A673 (cell line): ENCODE data around the gene DIAPH1. TPM values are rescaled to one million over a fixed set of nuclear protein-coding genes. Genes with fewer than 3 reads are reported as not detected.
A peak's percentile ranks its signal among the peaks of the same experiment; 100 is the strongest.

Experiments
- BruUV-seq: library from RNA; stranded (reverse); fragments of 400-500 nt; replicated peaks from 2 replicates; lab custom pipeline; 2021; lab: Mats Ljungman, UMichigan
- CTCF ChIA-PET: fragments of 300-600 bp; sonication (Branson Sonifier 250); formaldehyde crosslinking; loops from one replicate; lab custom pipeline; 2022; ENCODE audit warnings: antibody characterized with exemption; lab: Charles Lee
- POLR2A ChIA-PET: fragments of 300-600 bp; sonication (Branson Sonifier 250); formaldehyde crosslinking; loops from one replicate; lab custom pipeline; 2022; ENCODE audit warnings: antibody characterized with exemption; ENCODE audit not compliant: low non-redundant PET; lab: Charles Lee
- DNase-seq: peaks from one replicate; pipeline ENCODE4 v3.0.0-alpha.2; 2015; ENCODE audit warnings: low spot score
- H3K27ac ChIP-seq: fragments of 200-600 bp; sonication (generic); 2 replicates; pipeline ENCODE4 v1.5.1; 2016; ENCODE audit warnings: mixed run types, low read depth, mild to moderate bottlenecking, mixed read lengths, antibody characterized with exemption, low read length; ENCODE audit not compliant: poor library complexity, severe bottlenecking
- H3K27me3 ChIP-seq: fragments of 200-600 bp; sonication (generic); replicated peaks from 2 replicates; pipeline ENCODE4 v1.6.1; 2017; ENCODE audit warnings: mixed run types, low read depth, mild to moderate bottlenecking, mixed read lengths, antibody characterized with exemption, low read length; ENCODE audit not compliant: insufficient read depth, poor library complexity
- H3K36me3 ChIP-seq: fragments of 200-600 bp; sonication (generic); 2 replicates; pipeline ENCODE4 v1.6.1; 2016; ENCODE audit warnings: mixed run types, mild to moderate bottlenecking, mixed read lengths, antibody characterized with exemption, low read length; ENCODE audit not compliant: insufficient read depth, poor library complexity, severe bottlenecking
- H3K4me1 ChIP-seq: fragments of 200-600 bp; sonication (generic); 2 replicates; pipeline ENCODE4 v1.6.1; 2017; ENCODE audit warnings: mixed run types, mild to moderate bottlenecking, mixed read lengths, antibody characterized with exemption, low read length; ENCODE audit not compliant: insufficient read depth, poor library complexity, severe bottlenecking
- H3K4me3 ChIP-seq: fragments of 200-600 bp; sonication (generic); 2 replicates; pipeline ENCODE4 v1.5.1; 2016; ENCODE audit warnings: low read depth, mixed run types, mild to moderate bottlenecking, mixed read lengths, low read length; ENCODE audit not compliant: poor library complexity, severe bottlenecking
- H3K9me3 ChIP-seq: fragments of 200-600 bp; sonication (generic); 2 replicates; pipeline ENCODE4 v1.6.1; 2016; ENCODE audit warnings: mixed run types, low read depth, mild to moderate bottlenecking, mixed read lengths, antibody characterized with exemption, low read length; ENCODE audit not compliant: poor library complexity, severe bottlenecking
- CTCF ChIP-seq: fragments of 300-800, 200-600 bp; sonication (generic); conservative IDR thresholded peaks from 2 replicates; pipeline ENCODE4 v1.5.1; 2017; ENCODE audit warnings: low read depth, mild to moderate bottlenecking, antibody characterized with exemption, low read length, moderate library complexity, mixed read lengths
- EZH2 ChIP-seq: fragments of 200-600 bp; sonication (generic); IDR thresholded peaks from 2 replicates; pipeline ENCODE4 v1.6.1; 2017; ENCODE audit warnings: borderline replicate concordance, low read depth, mild to moderate bottlenecking, mixed read lengths, antibody characterized with exemption, low read length; ENCODE audit not compliant: poor library complexity, severe bottlenecking
- intact Hi-C: fragments of 100-400 bp; cut with micrococcal nuclease; formaldehyde crosslinking; loops from one replicate; pipeline ENCODE4 v1.10.0; 2022; ENCODE audit not compliant: unreplicated experiment
- total RNA-seq: library from RNA; stranded (reverse); gene quantifications from 2 replicates; pipeline ENCODE4 v1.2.3, GENCODE V29; 2021

Gene DIAPH1
- total RNA-seq, 1 experiment from 2014 or later, result 109 TPM

GRCh38 chr5:141488591-141489561 is 129.9 kb downstream of the DIAPH1 start, which contains the start of gene PCDHGC5:
TSS of gene PCDHGC5 (plus strand) at chr5:141489081. CDS start at chr5:141489241, 160 bp downstream.
- TF ChIP-seq EZH2, result no peak
- no peaks in the 10 kb centered on the region for H3K9me3 ChIP-seq
- ChIA-PET POLR2A (no interaction called here), CTCF (interaction anchor here (0.6 kb wide), 1 partner anchor 841 kb away, joined by 3 read pairs; no protein-coding TSS in a partner anchor)
- intact Hi-C loops, result no loop called here
- H3K4me1 ChIP-seq, result peaks cover 32% of the 10 kb centered on the region
- H3K27me3 ChIP-seq, result no peaks in the 10 kb centered on the region
- peaks cover 19% of the 10 kb centered on the region for H3K36me3 ChIP-seq
- H3K27ac ChIP-seq, result peak within 1 kb of the TSS; percentile 50
- no peak within 1 kb of the TSS for H3K4me3 ChIP-seq
- no peak for DNase-seq
- BruUV-seq, result no TSS peak

- no peak for DNase-seq
- TF ChIP-seq CTCF, result no peak
- no peak for TF ChIP-seq EZH2
- CTCF ChIA-PET, result no interaction called here
- Histone ChIP-seq H3K4me1 (peaks cover 29% of the 10 kb centered on the region), H3K27ac (no peak overlapping the region), H3K4me3 (no peak overlapping the region), H3K36me3 (peaks cover 19% of the 10 kb centered on the region), H3K27me3 (no peaks in the 10 kb centered on the region), H3K9me3 (no peaks in the 10 kb centered on the region)
- POLR2A ChIA-PET, result no interaction called here
- BruUV-seq, result no TSS peak
- intact Hi-C loops, result no loop called here
Measured at GRCh38 chr5:141487131-141487530, 131.7 kb downstream of the DIAPH1 start.

GRCh38 chr5:141486091-141486490 is 132.7 kb downstream of the DIAPH1 start:
- TF ChIP-seq CTCF (no peak), EZH2 (no peak)
- no TSS peak for BruUV-seq
- Histone ChIP-seq H3K27ac (no peak overlapping the region), H3K36me3 (peaks cover 16% of the 10 kb centered on the region), H3K4me3 (no peak overlapping the region), H3K9me3 (no peaks in the 10 kb centered on the region), H3K27me3 (no peaks in the 10 kb centered on the region), H3K4me1 (peaks cover 29% of the 10 kb centered on the region)
- CTCF ChIA-PET, result no interaction called here
- intact Hi-C loops, result no loop called here
- DNase-seq, result no peak
- POLR2A ChIA-PET, result no interaction called here
